ENCODE results near the gene DCANP1.

- TF ChIP-seq EZH2phosphoT487 (IDR thresholded peaks at IDR 0.05; ENCODE audit: low read depth, severe bottlenecking, unreplicated experiment) = no peak
- TF ChIP-seq CTCF (IDR thresholded peaks at IDR 0.05; ENCODE audit: poor library complexity) = no peak
- no peak for TF ChIP-seq EZH2 (IDR thresholded peaks at IDR 0.05; ENCODE audit: borderline replicate concordance)
Observed at GRCh38 chr5:135473956-135474670, 27.0 kb upstream of the DCANP1 start.
